Tibial nerve (tissue), 4 donors: ENCODE measurements around the gene ZNFX1.

Experiments used
- EP300 ChIP-seq, 2 donors: sonication (generic); formaldehyde crosslinking; IDR thresholded peaks; one replicate each; pipeline ENCODE4 v1.6.1; 2017; ENCODE audit warnings: antibody characterized with exemption in 2 of 2, mild to moderate bottlenecking in 1 of 2
- POLR2A ChIP-seq, 2 donors: fragments of 450-650 bp; IDR thresholded peaks; one replicate each; pipeline ENCODE4 v1.6.1; 2017; ENCODE audit warnings: antibody characterized with exemption in 2 of 2, mild to moderate bottlenecking in 2 of 2, moderate library complexity in 2 of 2
- TF ChIP-seq, protein P1 (sequence below), 5 experiments: fragments of 200-600 bp in 3 of 5; fragments of 450-650 bp in 2 of 5; sonication (generic) in 3 of 5; IDR thresholded peaks; one replicate each; pipeline ENCODE4 v1.5.1; 2016 to 2019; ENCODE audit warnings: antibody characterized with exemption in 5 of 5, mild to moderate bottlenecking in 3 of 5, moderate library complexity in 2 of 5

DNA sequence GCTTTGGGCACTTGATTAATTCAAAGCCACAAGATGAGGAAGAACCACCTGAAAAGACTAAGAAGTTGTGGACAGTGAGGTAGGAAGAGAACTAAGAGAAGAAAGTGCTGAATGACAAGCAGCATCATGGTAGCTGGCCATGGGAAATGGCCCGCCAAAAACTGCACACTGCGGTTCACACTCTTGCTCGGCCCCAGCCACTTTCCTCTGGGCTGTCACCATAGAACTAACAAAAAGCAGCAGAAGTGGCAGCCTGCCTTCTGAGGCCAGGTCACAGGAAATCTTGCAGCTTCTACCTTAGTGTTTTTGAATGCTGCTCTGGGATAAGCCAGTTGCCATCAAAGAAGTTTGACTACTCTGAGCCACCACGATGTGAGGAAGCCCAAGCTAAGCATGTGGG, 34.8 kb upstream of the ZNFX1 start:
- TF ChIP-seq, protein P1, sequence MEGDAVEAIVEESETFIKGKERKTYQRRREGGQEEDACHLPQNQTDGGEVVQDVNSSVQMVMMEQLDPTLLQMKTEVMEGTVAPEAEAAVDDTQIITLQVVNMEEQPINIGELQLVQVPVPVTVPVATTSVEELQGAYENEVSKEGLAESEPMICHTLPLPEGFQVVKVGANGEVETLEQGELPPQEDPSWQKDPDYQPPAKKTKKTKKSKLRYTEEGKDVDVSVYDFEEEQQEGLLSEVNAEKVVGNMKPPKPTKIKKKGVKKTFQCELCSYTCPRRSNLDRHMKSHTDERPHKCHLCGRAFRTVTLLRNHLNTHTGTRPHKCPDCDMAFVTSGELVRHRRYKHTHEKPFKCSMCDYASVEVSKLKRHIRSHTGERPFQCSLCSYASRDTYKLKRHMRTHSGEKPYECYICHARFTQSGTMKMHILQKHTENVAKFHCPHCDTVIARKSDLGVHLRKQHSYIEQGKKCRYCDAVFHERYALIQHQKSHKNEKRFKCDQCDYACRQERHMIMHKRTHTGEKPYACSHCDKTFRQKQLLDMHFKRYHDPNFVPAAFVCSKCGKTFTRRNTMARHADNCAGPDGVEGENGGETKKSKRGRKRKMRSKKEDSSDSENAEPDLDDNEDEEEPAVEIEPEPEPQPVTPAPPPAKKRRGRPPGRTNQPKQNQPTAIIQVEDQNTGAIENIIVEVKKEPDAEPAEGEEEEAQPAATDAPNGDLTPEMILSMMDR (IDR thresholded peaks at IDR 0.05) = no peak
- TF ChIP-seq POLR2A (IDR thresholded peaks at IDR 0.05) (no peak), EP300 (IDR thresholded peaks at IDR 0.05) (no peak)
